Measurements from ENCODE around the gene KRT1.

Gene KRT1

GRCh38 chr12:52688481-52688880 lies 8.3 kb upstream of the KRT1 start:
- Histone ChIP-seq H3K4me3 (no peak overlapping the region), H3K27ac (no peak overlapping the region)
- no peak for TF ChIP-seq CTCF (IDR thresholded peaks at IDR 0.05)
- DNase-seq (ENCODE audit: low spot score), result no peak

- no peak for DNase-seq (ENCODE audit: low spot score)
- TF ChIP-seq CTCF (IDR thresholded peaks at IDR 0.05), result no peak
- H3K27ac ChIP-seq, result no peak overlapping the region
- H3K4me3 ChIP-seq, result no peak overlapping the region
These were observed 7.5 kb upstream of the KRT1 start for GRCh38 chr12:52687497-52688385.

GRCh38 chr12:52686756-52687487 lies 6.7 kb upstream of the KRT1 start:
- Histone ChIP-seq H3K4me3 (no peak overlapping the region), H3K27ac (no peak overlapping the region)
- DNase-seq (ENCODE audit: low spot score), result no peak
- TF ChIP-seq CTCF (IDR thresholded peaks at IDR 0.05), result no peak

GRCh38 chr12:52686063-52686462 lies 5.9 kb upstream of the KRT1 start:
- no peak for DNase-seq (ENCODE audit: low spot score)
- H3K4me3 ChIP-seq, result no peak overlapping the region
- H3K27ac ChIP-seq, result no peak overlapping the region
- no peak for TF ChIP-seq CTCF (IDR thresholded peaks at IDR 0.05)

- no peak for DNase-seq (ENCODE audit: low spot score)
- no peak overlapping the region for H3K4me3 ChIP-seq
- TF ChIP-seq CTCF (IDR thresholded peaks at IDR 0.05), result no peak
- H3K27ac ChIP-seq, result no peak overlapping the region
These were observed 5.2 kb upstream of the KRT1 start for GRCh38 chr12:52685406-52685890.

GRCh38 chr12:52684431-52684830 lies 4.2 kb upstream of the KRT1 start:
- Histone ChIP-seq H3K4me3 (no peak overlapping the region), H3K27ac (no peak overlapping the region)
- no peak for DNase-seq (ENCODE audit: low spot score)
- no peak for TF ChIP-seq CTCF (IDR thresholded peaks at IDR 0.05)

All from coronary artery (tissue), 2 donors.